Tibial artery (tissue), 4 donors: ENCODE data around the gene TBC1D32.

Source experiments
- DNase-seq, 2 donors: peaks; one replicate each; pipeline ENCODE4 v3.0.0-alpha.2; 2019
- H3K27ac ChIP-seq, 2 donors: fragments of 200-600 bp; sonication (generic) in 1 of 2; 1 replicate in 1 of 2; 2 replicates in 1 of 2; pipeline ENCODE4 v1.5.1; 2018 to 2019; ENCODE audit warnings: mild to moderate bottlenecking in 1 of 2
- H3K27me3 ChIP-seq, 2 donors: fragments of 200-600 bp; sonication (generic) in 1 of 2; one replicate each; pipeline versions ENCODE4 v1.5.1 to v1.6.0; 2016 to 2019
- H3K36me3 ChIP-seq, 3 donors: fragments of 200-600 bp; sonication (generic) in 2 of 3; one replicate each; pipeline ENCODE4 v1.5.1; 2016 to 2019; ENCODE audit warnings: mild to moderate bottlenecking in 2 of 3
- H3K4me1 ChIP-seq, 4 donors: fragments of 200-600 bp; sonication (generic) in 2 of 4; 1 replicate in 3 of 4; 2 replicates in 1 of 4; pipeline ENCODE4 v1.5.1; 2016 to 2019
- H3K4me3 ChIP-seq, 2 donors: fragments of 200-600 bp; sonication (generic) in 1 of 2; 1 replicate in 1 of 2; 2 replicates in 1 of 2; pipeline ENCODE4 v1.5.1; 2018 to 2019; ENCODE audit warnings: mild to moderate bottlenecking in 2 of 2
- H3K9me3 ChIP-seq, 3 donors: fragments of 200-600 bp; sonication (generic) in 1 of 3; one replicate each; pipeline ENCODE4 v1.5.1; 2016 to 2019
- CTCF ChIP-seq, 2 experiments: fragments of 200-600 bp in 1 of 2; fragments of 450-650 bp in 1 of 2; IDR thresholded peaks; one replicate each; pipeline ENCODE4 v1.5.1; 2017 to 2019; ENCODE audit warnings: antibody characterized with exemption in 2 of 2, mild to moderate bottlenecking in 1 of 2, moderate library complexity in 1 of 2
- intact Hi-C: fragments of 100-400 bp; cut with DNase I; formaldehyde crosslinking; loops from one replicate; pipeline ENCODE4 v1.15.0; 2023; ENCODE audit warnings: low total_unique reads

Gene TBC1D32

GRCh38 chr6:121349596-121349995 is 15.3 kb upstream of the TBC1D32 start:
- intact Hi-C loops, result no loop called here
- TF ChIP-seq CTCF (IDR thresholded peaks at IDR 0.05), result no peak

GRCh38 chr6:121347484-121347883 is 13.2 kb upstream of the TBC1D32 start:
- Histone ChIP-seq H3K27ac (no peak overlapping the region), H3K4me1 (no peaks in the 10 kb centered on the region), H3K9me3 (no peaks in the 10 kb centered on the region), H3K36me3 (no peaks in the 10 kb centered on the region), H3K27me3 (no peaks in the 10 kb centered on the region), H3K4me3 (no peak overlapping the region)
- no peak for DNase-seq
- intact Hi-C loops, result no loop called here
- no peak for TF ChIP-seq CTCF (IDR thresholded peaks at IDR 0.05)

More at GRCh38 chr6:121349596-121349995, 15.3 kb upstream of the TBC1D32 start:
- no peak overlapping the region for H3K4me3 ChIP-seq
- no peak for DNase-seq
- H3K4me1 ChIP-seq, result no peaks in the 10 kb centered on the region
- H3K27me3 ChIP-seq, result no peaks in the 10 kb centered on the region
- H3K9me3 ChIP-seq, result no peaks in the 10 kb centered on the region
- H3K27ac ChIP-seq, result no peak overlapping the region
- H3K36me3 ChIP-seq, result no peaks in the 10 kb centered on the region

- Histone ChIP-seq H3K27me3 (no peaks in the 10 kb centered on the region), H3K4me3 (no peak overlapping the region), H3K9me3 (no peaks in the 10 kb centered on the region), H3K36me3 (no peaks in the 10 kb centered on the region), H3K4me1 (no peaks in the 10 kb centered on the region), H3K27ac (no peak overlapping the region)
- intact Hi-C loops, result no loop called here
- TF ChIP-seq CTCF (IDR thresholded peaks at IDR 0.05), result no peak
- DNase-seq, result no peak
Observed at GRCh38 chr6:121344539-121344938, 10.3 kb upstream of the TBC1D32 start.

- H3K9me3 ChIP-seq, result no peaks in the 10 kb centered on the region
Observed at GRCh38 chr6:121339639-121340226, 5.5 kb upstream of the TBC1D32 start.

GRCh38 chr6:121338956-121339355 is 4.7 kb upstream of the TBC1D32 start:
- DNase-seq, result no peak

More at GRCh38 chr6:121339639-121340226, 5.5 kb upstream of the TBC1D32 start:
- Histone ChIP-seq H3K27ac (no peak overlapping the region), H3K27me3 (no peaks in the 10 kb centered on the region), H3K4me1 (no peaks in the 10 kb centered on the region), H3K36me3 (no peaks in the 10 kb centered on the region), H3K4me3 (no peak overlapping the region)
- TF ChIP-seq CTCF (IDR thresholded peaks at IDR 0.05), result no peak
- intact Hi-C loops, result no loop called here
- DNase-seq, result no peak

More at GRCh38 chr6:121338956-121339355, 4.7 kb upstream of the TBC1D32 start:
- Histone ChIP-seq H3K9me3 (no peaks in the 10 kb centered on the region), H3K36me3 (no peaks in the 10 kb centered on the region), H3K27ac (no peak overlapping the region), H3K27me3 (no peaks in the 10 kb centered on the region), H3K4me1 (no peaks in the 10 kb centered on the region), H3K4me3 (no peak overlapping the region)
- TF ChIP-seq CTCF (IDR thresholded peaks at IDR 0.05), result no peak
- intact Hi-C loops, result no loop called here
